K562 (cell line): Measurements from ENCODE around the gene APBA2.

ENCODE experiments used
- BRF1 ChIP-seq: IDR thresholded peaks from 3 replicates; pipeline ENCODE4 v1.6.1; 2011; ENCODE audit warnings: borderline replicate concordance, mild to moderate bottlenecking; ENCODE audit not compliant: insufficient read length; ENCODE audit errors: extremely low read depth
- EHMT2 ChIP-seq: fragments of 450-650 bp; IDR thresholded peaks from 2 replicates; pipeline ENCODE4 v1.6.1; 2018; ENCODE audit warnings: antibody characterized with exemption
- LCOR ChIP-seq: sonication (generic); formaldehyde crosslinking; IDR thresholded peaks from 2 replicates; pipeline ENCODE4 v1.8.0; 2022; ENCODE audit warnings: mild to moderate bottlenecking, missing genetic modification reagents
- NFATC3 ChIP-seq: fragments of 450-650 bp; IDR thresholded peaks from 2 replicates; pipeline ENCODE4 v1.6.1; 2017; ENCODE audit warnings: mild to moderate bottlenecking
- NR2C2 ChIP-seq, 2 experiments: fragments of 200-800 bp in 1 of 2; sonication (Bioruptor generic) in 1 of 2; sonication (generic) in 1 of 2; formaldehyde crosslinking in 1 of 2; IDR thresholded peaks; 2 replicates each; pipeline versions ENCODE4 v1.6.1 to v1.8.0; 2016 to 2022; ENCODE audit warnings: mild to moderate bottlenecking in 1 of 2, missing compliant biosample characterization in 1 of 2, missing genetic modification characterization in 1 of 2, missing genetic modification reagents in 1 of 2
- POLR2A ChIP-seq: fragments of 450-650 bp; conservative IDR thresholded peaks from 2 replicates; pipeline ENCODE4 v1.6.1; 2016
- ZNF140 ChIP-seq: fragments of 250-450 bp; sonication (Bioruptor Pico); IDR thresholded peaks from 2 replicates; pipeline ENCODE4 v1.8.0; 2021; ENCODE audit warnings: moderate library complexity, mild to moderate bottlenecking, inconsistent platforms
- TF ChIP-seq, protein P1 (sequence below): fragments of 250-450 bp; sonication (Bioruptor Pico); IDR thresholded peaks from 2 replicates; pipeline ENCODE4 v1.4.0; 2020; ENCODE audit warnings: mild to moderate bottlenecking, moderate library complexity
- TF ChIP-seq, protein P2 (sequence below): fragments of 250-450 bp; sonication (Bioruptor Pico); IDR thresholded peaks from 2 replicates; pipeline ENCODE4 v1.5.0; 2020; ENCODE audit warnings: mild to moderate bottlenecking, borderline replicate concordance
- TF ChIP-seq, protein P3 (sequence below), 2 experiments: fragments of 450-650 bp; formaldehyde crosslinking in 1 of 2; IDR thresholded peaks; 2 replicates each; pipeline versions ENCODE4 v1.4.0 to v1.6.1; 2014 to 2020; ENCODE audit warnings: mild to moderate bottlenecking in 2 of 2, borderline replicate concordance in 1 of 2, low read depth in 1 of 2
- TF ChIP-seq, protein P4 (sequence below): fragments of 250-450 bp; sonication (Bioruptor Pico); IDR thresholded peaks from 2 replicates; pipeline ENCODE4 v1.5.0; 2021

DNA sequence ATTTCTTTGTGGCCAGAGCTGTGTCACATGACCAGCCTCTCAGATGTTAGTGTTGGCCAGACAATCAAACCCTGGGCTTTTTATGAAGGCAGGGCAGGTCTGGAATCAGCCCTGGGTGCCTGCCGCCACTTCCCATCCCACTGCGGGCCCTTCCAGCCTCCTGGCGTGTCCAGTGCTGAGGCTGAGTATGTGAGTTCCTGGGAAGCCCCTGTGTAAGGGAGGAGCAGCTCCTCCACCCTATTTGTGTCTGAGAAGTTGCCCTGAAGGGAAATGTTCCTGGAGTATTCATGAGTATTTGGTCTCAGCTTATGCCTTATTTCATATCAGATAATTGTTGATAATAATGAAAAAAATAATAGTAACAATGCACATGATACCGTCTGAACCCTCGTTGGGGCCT lies 193.7 kb downstream of the APBA2 start:
- TF ChIP-seq EHMT2 = no peak
- TF ChIP-seq NR2C2 (CRISPR knock-in tag; IDR thresholded peaks at IDR 0.05) = no peak
- TF ChIP-seq NR2C2 (tag; IDR thresholded peaks at IDR 0.05) = no peak
- TF ChIP-seq NFATC3 = no peak
- TF ChIP-seq, protein P1, sequence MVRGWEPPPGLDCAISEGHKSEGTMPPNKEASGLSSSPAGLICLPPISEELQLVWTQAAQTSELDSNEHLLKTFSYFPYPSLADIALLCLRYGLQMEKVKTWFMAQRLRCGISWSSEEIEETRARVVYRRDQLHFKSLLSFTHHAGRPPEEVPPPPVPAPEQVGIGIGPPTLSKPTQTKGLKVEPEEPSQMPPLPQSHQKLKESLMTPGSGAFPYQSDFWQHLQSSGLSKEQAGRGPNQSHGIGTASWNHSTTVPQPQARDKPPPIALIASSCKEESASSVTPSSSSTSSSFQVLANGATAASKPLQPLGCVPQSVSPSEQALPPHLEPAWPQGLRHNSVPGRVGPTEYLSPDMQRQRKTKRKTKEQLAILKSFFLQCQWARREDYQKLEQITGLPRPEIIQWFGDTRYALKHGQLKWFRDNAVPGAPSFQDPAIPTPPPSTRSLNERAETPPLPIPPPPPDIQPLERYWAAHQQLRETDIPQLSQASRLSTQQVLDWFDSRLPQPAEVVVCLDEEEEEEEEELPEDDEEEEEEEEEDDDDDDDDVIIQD = no peak
- TF ChIP-seq LCOR (CRISPR knock-in tag) = no peak
- TF ChIP-seq, protein P2, sequence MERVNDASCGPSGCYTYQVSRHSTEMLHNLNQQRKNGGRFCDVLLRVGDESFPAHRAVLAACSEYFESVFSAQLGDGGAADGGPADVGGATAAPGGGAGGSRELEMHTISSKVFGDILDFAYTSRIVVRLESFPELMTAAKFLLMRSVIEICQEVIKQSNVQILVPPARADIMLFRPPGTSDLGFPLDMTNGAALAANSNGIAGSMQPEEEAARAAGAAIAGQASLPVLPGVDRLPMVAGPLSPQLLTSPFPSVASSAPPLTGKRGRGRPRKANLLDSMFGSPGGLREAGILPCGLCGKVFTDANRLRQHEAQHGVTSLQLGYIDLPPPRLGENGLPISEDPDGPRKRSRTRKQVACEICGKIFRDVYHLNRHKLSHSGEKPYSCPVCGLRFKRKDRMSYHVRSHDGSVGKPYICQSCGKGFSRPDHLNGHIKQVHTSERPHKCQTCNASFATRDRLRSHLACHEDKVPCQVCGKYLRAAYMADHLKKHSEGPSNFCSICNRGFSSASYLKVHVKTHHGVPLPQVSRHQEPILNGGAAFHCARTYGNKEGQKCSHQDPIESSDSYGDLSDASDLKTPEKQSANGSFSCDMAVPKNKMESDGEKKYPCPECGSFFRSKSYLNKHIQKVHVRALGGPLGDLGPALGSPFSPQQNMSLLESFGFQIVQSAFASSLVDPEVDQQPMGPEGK (CRISPR knock-in tag) = no peak
- no peak for TF ChIP-seq ZNF140 (CRISPR knock-in tag)
- TF ChIP-seq BRF1 = no peak
- TF ChIP-seq, protein P3, sequence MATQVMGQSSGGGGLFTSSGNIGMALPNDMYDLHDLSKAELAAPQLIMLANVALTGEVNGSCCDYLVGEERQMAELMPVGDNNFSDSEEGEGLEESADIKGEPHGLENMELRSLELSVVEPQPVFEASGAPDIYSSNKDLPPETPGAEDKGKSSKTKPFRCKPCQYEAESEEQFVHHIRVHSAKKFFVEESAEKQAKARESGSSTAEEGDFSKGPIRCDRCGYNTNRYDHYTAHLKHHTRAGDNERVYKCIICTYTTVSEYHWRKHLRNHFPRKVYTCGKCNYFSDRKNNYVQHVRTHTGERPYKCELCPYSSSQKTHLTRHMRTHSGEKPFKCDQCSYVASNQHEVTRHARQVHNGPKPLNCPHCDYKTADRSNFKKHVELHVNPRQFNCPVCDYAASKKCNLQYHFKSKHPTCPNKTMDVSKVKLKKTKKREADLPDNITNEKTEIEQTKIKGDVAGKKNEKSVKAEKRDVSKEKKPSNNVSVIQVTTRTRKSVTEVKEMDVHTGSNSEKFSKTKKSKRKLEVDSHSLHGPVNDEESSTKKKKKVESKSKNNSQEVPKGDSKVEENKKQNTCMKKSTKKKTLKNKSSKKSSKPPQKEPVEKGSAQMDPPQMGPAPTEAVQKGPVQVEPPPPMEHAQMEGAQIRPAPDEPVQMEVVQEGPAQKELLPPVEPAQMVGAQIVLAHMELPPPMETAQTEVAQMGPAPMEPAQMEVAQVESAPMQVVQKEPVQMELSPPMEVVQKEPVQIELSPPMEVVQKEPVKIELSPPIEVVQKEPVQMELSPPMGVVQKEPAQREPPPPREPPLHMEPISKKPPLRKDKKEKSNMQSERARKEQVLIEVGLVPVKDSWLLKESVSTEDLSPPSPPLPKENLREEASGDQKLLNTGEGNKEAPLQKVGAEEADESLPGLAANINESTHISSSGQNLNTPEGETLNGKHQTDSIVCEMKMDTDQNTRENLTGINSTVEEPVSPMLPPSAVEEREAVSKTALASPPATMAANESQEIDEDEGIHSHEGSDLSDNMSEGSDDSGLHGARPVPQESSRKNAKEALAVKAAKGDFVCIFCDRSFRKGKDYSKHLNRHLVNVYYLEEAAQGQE (IDR thresholded peaks at IDR 0.05; ENCODE audit: borderline replicate concordance) = no peak
- TF ChIP-seq, protein P3 (CRISPR knock-in tag; IDR thresholded peaks at IDR 0.05; ENCODE audit: low read depth) = no peak
- TF ChIP-seq POLR2A = no peak
- TF ChIP-seq, protein P4, sequence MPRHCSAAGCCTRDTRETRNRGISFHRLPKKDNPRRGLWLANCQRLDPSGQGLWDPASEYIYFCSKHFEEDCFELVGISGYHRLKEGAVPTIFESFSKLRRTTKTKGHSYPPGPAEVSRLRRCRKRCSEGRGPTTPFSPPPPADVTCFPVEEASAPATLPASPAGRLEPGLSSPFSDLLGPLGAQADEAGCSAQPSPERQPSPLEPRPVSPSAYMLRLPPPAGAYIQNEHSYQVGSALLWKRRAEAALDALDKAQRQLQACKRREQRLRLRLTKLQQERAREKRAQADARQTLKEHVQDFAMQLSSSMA (CRISPR knock-in tag) = no peak
